Uterus (tissue), 2 donors: ENCODE data around the gene FHIT.

Source experiments
- CTCF ChIP-seq, 4 experiments: fragments of 200-600 bp in 2 of 4; fragments of 450-650 bp in 2 of 4; sonication (generic) in 2 of 4; IDR thresholded peaks; one replicate each; pipeline ENCODE4 v1.5.1; 2016 to 2019; ENCODE audit warnings: antibody characterized with exemption in 4 of 4, mild to moderate bottlenecking in 2 of 4, moderate library complexity in 1 of 4
- POLR2A ChIP-seq, 2 donors: fragments of 450-650 bp; IDR thresholded peaks; one replicate each; pipeline ENCODE4 v1.6.1; 2016; ENCODE audit warnings: antibody characterized with exemption in 2 of 2, mild to moderate bottlenecking in 1 of 2, moderate library complexity in 1 of 2

GRCh38 chr3:60081381-60082095 lies 1169.7 kb downstream of the FHIT start:
- no peak for TF ChIP-seq CTCF (IDR thresholded peaks at IDR 0.05)
- no peak for TF ChIP-seq POLR2A (IDR thresholded peaks at IDR 0.05)
